Tongue (tissue), 2 donors: ENCODE data around the gene INO80. TPM values are rescaled to one million over a fixed set of nuclear protein-coding genes. Genes with fewer than 3 reads are reported as not detected.

Experiments used
- small RNA-seq: library from RNA; depleted of rRNA; stranded (forward); fragments of <200 nt; gene quantifications from one replicate; pipeline ENCODE3, GENCODE V24; 2014; ENCODE audit warnings: low replicate concordance
- total RNA-seq: library from RNA; depleted of rRNA; stranded (reverse); fragments of >200 nt; gene quantifications from one replicate; pipeline ENCODE4 v1.2.3, GENCODE V29; 2014

The INO80 gene
- total RNA-seq, 1 donor from 2014 or later: 33.4 TPM

Small RNAs within 50 kb of the gene (small RNA-seq; reads per million reads assigned to genes)
- not detected for gene ISCA1P4

Other genes with a start within 250 kb of the INO80 start
- 11.8 TPM for gene RHOV, start 242.0 kb downstream of the INO80 start, total RNA-seq
- gene VPS18, start 221.8 kb downstream of the INO80 start, total RNA-seq: 23.8 TPM
- gene DLL4, start 186.9 kb downstream of the INO80 start, total RNA-seq: 22.5 TPM
- gene CHAC1, start 162.8 kb downstream of the INO80 start, total RNA-seq: 5.3 TPM
- not detected for gene EXD1, start 114.5 kb upstream of the INO80 start, total RNA-seq
- gene CHP1, start 115.0 kb upstream of the INO80 start, total RNA-seq: 74.6 TPM
- gene OIP5, start 216.3 kb upstream of the INO80 start, total RNA-seq: 2.9 TPM
- gene NUSAP1, start 216.6 kb upstream of the INO80 start, total RNA-seq: 46.2 TPM